OCI-LY7 (cell line): Measurements from ENCODE around the gene KAT2B.

Experiments
- CTCF ChIP-seq: fragments of 200-600 bp; sonication (generic); conservative IDR thresholded peaks from 2 replicates; pipeline ENCODE4 v1.5.1; 2014; ENCODE audit warnings: mild to moderate bottlenecking, antibody characterized with exemption, low read length, moderate library complexity, mixed read lengths
- EZH2phosphoT487 ChIP-seq: fragments of 200-600 bp; sonication (generic); IDR thresholded peaks from 2 replicates; pipeline ENCODE4 v1.6.1; 2018; ENCODE audit warnings: low read depth, borderline replicate concordance, mild to moderate bottlenecking, mixed run types, antibody characterized with exemption, low read length, moderate library complexity, mixed read lengths

GRCh38 chr3:20099060-20099459 lies 58.8 kb downstream of the KAT2B start:
- TF ChIP-seq CTCF (no peak), EZH2phosphoT487 (no peak)
